ENCODE measurements around the gene LCE3B.

GRCh38 chr1:152596986-152597385 lies 16.6 kb upstream of the LCE3B start:
- TF ChIP-seq MAX (CRISPR knock-in tag; IDR thresholded peaks at IDR 0.05) = no peak
- no peak for TF ChIP-seq ZNF317 (CRISPR knock-in tag; IDR thresholded peaks at IDR 0.05; ENCODE audit: borderline replicate concordance, low read depth)
- TF ChIP-seq CTCF (IDR thresholded peaks at IDR 0.05) = no peak
- TF ChIP-seq IRF1 (CRISPR knock-in tag; IDR thresholded peaks at IDR 0.05) = no peak
- no peak for TF ChIP-seq MXD4 (CRISPR knock-in tag; IDR thresholded peaks at IDR 0.05; ENCODE audit: borderline replicate concordance)
- no peak for TF ChIP-seq FOXP1 (CRISPR knock-in tag; IDR thresholded peaks at IDR 0.05; ENCODE audit: borderline replicate concordance)
- TF ChIP-seq TCF7 (CRISPR knock-in tag; IDR thresholded peaks at IDR 0.05; ENCODE audit: low read depth) = no peak
- no peak for TF ChIP-seq USF2 (CRISPR knock-in tag; IDR thresholded peaks at IDR 0.05)
- no peak for TF ChIP-seq AR (CRISPR knock-in tag; IDR thresholded peaks at IDR 0.05)
- no peak for TF ChIP-seq ATF6 (CRISPR knock-in tag; IDR thresholded peaks at IDR 0.05)
- no peak for TF ChIP-seq USF1 (CRISPR knock-in tag; IDR thresholded peaks at IDR 0.05)
- TF ChIP-seq E2F5 (CRISPR knock-in tag; IDR thresholded peaks at IDR 0.05) = no peak
- no peak for TF ChIP-seq ATF3 (CRISPR knock-in tag; conservative IDR thresholded peaks at IDR 0.05)
- no peak for TF ChIP-seq AFF4 (CRISPR knock-in tag; IDR thresholded peaks at IDR 0.05; ENCODE audit: borderline replicate concordance)

Data from WTC11 (cell line).